ENCODE results near the gene SMC6.
A peak's percentile ranks its signal among the peaks of the same experiment; 100 is the strongest.

Gene SMC6

DNA sequence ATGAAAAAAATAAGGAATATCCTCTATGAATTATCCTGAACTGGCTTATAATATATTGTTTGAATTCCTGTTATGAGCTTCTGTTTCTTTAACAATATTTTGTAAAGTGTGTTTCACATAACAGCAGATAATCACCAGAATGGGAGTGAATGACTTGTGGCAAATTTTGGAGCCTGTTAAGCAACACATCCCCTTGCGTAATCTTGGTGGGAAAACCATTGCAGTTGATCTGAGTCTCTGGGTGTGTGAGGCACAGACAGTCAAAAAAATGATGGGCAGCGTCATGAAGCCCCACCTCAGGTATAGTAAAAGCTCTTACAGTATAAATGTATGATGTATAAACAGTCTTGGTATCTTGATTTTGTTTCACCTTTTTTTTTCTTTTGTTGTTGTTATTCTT is 6.2 kb upstream of the SMC6 start:
- peak; percentile 47 to 70 for DNase-seq

DNA sequence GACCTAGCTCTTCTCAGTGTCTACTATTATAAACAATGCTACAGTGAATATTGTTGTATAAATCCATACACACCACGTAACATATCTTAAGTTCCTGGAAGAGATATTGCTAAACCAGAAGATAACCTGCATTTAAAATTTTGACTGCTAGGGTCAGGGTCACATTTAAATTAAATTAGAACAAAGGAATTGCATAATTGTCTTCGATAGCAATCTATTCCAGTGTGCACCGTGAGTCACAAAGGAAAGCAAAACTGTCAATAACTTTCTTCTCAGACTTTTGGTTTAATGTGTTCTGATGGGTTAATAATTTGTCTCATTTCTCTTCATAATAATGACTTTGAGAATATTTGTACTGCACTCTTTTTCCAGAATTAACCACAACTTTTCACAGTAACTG is 4.5 kb upstream of the SMC6 start:
- DNase-seq: no peak

DNA sequence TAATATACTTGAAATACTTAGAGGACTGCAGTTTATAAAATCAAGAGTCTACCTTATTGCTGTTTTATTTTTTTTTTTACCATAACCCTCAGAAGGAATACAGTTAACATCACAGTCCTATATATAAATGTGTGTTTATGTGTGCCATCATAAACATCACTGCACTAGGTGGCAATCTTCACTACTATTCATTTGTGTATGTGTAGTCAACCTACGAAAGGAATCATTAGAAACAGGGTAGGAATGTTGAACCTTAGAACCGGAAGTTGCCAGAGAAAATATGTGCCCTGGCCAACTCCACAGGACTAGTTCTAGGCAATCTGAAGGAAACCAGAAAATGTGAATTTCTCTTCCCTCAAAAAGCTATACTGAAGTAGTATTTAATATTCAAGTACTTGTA is 3.7 kb upstream of the SMC6 start:
- DNase-seq: no peak

DNA sequence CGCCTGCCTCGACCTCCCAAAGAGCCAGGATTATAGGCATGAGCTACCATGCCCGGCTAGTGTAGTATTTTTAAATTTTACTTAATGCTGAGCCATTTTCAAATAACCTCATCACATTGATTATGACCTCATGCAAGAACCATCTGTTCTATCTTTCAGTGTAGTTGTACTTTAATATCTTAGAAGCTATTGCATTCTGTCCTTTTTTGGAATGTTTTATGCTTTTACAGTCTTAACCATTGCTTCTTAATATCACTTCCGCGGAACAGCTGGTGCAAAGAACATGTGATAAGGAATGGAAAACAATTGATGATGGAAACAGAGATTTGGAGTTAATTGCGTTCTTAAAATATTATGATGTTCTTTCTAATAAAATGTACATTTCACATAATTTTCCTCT is 3.1 kb upstream of the SMC6 start:
- DNase-seq: no peak

DNA sequence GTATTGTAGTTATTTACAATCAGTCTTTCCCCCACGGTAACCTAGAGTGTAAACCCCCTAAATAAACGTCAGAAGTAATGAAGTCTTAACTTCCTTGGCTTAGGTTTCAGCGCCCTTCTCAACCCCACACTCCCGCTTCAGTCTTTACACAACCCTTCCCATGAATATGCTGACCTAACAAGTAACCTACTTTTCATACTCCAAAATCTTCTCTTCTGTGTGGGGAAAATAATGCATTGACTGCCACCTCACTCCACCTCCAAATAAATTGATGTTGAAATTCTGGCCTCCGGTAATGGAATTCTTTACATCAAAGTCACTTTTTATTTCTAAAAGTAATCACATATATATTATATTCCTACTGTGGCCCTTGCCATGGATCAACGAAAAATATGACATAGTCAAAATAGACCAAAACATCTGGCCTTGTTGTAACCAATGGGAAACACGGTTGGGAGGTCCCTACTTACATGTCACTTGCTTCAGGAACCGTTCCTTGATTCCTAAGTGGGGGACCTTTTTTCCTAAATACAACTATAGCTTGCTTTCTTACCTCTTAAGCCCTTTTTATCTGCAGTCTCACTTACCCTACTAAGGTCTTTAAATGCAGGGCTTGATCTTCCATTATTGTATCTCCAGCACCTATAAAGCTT is 1.3 kb upstream of the SMC6 start:
- DNase-seq: peak in 1 of 2 donors; percentile 9

DNA sequence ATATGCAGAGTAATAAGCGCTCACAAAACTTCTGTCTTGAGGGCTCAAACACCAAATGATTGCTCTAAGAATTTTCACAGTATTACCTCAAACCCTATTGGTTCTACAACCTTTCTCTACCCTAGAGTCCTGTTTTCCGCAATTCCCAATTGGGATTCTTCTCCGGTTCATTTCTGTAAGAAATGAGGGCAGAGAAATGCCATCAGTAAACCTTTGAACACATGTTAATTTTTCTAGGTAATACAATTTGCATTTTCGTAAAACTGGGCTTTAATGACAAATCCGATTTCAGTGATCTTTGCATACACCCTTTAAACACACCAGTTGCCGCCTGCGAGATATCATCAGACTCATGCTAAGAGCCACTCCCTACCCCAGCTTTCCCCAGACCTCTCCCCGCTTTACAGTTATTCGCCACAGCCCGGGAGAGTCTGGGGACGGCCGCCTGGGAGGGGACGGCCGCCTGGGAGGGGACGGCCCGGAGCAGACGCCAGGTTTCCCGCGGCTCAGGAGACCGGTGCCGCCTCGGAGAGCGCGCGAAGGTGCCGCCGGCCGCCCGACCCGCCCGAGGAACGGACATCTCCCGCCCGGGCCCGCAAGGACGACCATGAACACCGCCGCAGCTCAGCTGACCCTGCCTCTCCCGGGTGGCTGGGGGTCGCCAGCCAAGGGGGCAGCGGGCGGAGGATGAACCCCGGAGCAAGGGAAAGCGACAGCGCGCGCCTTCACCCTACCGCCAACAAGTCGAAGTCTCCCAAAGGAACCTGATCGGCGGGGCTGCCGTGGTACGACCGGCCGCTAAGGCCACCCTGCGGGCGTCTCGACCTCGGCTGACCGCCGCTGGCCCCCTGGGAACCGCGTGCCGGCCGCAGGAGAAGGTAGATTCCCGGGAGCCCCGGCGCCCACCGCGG is 463 bp downstream of the SMC6 start:
- peak; percentile 29 to 47 for DNase-seq

DNA sequence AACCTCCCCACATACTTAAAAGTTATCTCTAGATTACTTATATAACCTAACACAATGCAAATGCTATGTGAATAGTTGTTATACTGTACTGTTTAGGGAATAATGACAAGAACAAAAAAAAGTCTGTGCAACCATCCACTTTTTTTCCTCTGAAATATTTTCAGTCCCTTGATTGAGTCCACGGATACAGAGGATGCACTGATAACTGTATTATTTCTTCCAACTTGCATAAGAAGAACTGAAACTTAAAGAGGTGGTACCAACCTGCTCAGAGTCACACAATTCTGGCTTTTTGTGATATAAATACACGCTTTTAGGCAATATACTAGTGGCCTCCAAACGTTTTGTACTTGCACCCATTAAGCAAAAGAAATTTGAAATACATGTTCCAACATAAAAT is 1.4 kb downstream of the SMC6 start:
- no peak for DNase-seq

DNA sequence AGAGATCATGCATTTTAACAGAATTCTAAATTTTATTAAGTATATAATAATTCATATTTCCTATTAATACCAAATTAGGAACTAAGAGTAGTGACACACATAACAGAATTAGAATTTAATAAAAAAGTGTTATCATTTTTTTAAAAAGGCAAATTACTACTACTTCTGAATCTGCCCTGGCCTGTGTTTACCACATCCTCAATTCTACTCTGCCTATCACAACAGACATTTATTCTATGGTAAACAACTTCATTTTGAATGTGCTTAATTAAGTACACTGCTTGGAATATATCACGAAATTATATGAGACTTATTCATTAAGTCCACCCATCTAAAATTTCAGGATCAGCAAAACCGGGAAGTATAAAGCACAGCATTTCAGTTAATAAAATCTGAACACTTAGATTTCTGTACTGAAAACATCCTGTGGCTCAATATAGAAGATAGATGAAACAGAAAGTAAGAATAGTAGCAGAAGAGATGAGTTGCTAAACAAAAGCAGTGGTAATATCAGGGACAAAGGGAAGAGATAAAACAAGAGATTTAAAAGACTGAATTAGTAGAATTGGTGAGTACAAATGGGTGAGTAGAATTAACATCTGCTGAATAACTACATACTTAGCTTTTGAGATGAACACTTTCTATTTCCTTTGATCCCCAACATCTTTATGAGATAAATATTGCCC is 3.7 kb downstream of the SMC6 start:
- DNase-seq: no peak

DNA sequence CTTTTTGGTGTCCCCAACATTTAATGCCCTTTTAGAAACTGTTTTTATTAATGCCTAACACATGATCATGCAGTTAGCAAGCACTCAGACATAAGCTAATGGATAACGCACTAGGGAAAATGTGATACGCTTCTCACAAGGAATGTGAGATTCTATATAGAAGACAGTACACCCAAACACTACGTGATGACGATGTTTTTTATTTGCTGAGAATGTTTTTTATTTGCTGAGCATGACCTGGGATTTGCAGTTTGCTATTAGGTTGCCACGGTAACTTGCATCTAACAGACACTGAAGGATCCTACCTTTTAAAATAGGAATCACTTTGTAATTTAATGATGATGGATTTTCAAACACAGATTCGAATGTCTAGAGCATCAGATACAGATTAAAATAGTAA is 4.9 kb downstream of the SMC6 start:
- DNase-seq: no peak

DNA sequence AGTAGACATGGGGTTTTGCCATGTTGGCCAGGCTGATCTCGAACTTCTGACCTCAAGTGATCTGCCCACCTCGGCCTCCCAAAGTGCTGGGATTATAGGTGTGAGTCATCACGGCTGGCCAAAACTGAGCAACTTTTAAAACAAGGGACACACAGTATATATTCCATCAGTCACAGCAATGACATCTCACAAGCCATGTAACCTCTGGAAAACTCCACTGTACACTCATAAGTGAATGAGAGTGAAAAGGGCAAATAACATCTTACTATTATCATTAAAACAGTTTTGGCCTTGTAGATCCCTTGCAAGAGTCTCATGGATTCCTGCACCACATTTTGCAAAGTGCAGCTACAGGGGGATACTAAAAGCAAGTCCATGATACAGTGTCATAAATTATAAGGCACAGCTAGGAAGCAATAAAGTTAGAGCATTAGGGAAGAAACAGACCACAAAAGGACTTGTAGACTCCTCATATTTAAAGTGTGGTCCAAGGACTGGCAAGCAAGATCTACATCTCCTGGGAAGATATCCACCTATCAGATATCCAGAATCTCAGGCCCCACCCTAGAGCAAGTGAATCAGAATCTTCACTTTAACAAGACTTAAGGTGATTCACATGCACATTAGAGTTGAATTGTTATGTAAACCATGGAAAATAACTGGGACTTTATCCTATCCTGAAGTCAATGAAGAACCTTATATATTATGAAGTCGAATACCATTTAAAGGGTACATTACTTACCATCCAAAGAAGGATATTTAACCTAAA is 5.7 kb downstream of the SMC6 start:
- DNase-seq: no peak

DNA sequence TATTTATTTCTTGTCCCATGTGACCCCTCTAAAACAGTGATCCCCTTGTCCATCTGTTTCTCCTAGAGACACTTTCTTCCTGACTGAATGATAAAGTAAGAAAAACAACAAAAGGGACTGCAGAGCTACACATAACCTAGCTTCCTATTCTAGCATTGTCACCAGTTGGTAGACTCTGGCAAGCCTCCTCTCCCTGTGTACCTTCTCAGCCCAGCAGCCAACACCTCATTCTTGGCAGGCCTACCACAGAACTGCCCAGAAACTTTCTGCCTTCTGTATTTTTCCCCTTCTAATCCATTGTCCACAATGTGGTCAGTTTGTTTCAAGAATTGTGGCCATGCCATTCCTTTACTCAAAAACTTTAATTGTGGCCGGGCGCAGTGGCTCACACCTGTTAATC is 13.4 kb downstream of the SMC6 start:
- DNase-seq: no peak

DNA sequence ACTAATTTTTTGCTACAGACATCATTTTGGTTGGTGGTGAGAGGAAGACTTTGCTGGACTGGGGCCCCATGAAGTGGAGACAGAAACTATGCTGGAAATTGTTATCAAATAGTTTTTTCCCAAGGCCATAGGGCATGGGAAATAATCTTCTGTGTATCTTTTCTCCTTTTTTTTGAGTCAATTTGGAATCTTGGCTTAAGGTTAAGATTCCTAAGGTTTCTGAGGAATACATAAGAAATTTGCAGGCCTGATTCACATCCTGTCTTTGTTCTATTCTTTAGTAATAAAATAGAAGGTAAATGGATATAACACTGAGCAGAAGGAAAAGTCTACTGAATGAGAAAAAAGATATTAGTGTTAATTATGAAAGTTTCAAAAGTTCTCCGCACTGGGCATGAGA is 16.6 kb downstream of the SMC6 start:
- DNase-seq: no peak

DNA sequence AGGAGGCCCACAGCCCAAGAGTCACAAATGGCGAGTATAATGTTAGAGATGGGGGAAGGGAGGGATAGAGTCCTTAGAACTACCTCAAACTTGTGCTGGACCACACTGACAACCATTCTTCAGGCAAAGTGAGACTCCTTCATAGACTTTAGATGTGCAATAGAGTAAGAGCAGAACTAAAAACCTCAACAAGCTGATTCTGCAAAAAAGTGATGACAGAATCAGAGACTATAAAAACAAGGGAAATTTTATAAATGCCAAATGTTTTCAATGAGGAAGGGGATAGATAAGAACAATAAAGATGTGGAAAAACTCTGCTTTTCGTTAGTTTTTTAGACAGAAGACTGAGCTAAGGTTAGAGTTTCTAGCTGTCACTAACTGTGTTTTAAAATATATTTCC is 17.7 kb downstream of the SMC6 start:
- DNase-seq: no peak

DNA sequence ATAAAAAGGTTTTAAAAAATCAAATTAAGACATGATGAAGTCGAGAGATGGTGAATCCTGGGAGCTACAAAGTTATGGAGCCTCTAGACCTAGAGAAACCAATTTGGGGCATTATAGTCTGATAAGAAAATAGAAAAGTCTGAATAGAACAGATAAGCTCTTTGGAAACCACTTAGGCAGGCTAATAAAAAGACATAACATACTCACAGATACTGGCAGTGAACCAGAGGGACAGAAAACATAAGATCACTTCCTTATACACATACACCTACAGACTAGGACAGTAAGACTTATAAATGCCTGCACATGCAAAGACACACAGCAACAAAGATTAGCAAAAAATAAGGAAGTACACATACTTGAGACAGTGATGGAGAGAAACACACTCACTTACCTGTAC is 20.0 kb downstream of the SMC6 start:
- no peak for DNase-seq

DNA sequence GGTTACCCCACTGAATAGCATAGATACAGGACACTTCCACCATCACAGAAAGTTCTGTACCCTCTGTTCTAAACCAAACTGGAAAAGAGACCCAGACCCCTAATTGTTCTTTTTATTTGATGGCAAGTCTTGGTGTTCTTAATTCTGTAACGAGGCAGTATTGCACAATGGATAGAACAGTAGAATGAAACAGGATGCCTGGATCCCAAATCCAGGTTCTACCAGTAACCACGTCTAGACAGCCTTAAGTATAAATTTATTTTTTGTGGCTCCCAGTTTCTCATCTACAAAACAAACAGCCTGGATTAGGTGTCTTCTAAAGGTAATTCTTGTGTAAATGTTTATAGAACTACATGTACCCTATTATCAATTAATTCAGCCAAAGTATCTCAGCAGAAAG is 23.7 kb downstream of the SMC6 start:
- no peak for DNase-seq

DNA sequence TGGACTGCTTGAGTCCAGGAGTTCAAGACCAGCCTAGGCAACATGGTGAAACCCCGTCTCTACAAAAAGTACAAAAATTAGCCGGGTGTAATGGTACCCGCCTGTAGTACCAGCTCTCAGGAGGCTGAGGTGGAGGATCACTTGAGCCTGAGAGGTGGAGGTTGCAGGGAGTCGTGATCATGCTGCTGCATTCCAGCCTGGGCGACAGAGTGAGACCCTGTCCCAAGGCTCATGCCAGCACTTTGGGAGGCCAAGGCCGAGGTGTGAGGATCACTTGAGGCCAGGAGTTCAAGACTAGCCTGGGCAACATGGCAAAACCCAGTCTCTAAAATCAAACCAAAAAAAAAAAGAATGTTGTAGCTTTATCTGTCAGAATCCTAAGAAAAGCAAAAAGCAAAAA is 25.4 kb downstream of the SMC6 start:
- DNase-seq: no peak

DNA sequence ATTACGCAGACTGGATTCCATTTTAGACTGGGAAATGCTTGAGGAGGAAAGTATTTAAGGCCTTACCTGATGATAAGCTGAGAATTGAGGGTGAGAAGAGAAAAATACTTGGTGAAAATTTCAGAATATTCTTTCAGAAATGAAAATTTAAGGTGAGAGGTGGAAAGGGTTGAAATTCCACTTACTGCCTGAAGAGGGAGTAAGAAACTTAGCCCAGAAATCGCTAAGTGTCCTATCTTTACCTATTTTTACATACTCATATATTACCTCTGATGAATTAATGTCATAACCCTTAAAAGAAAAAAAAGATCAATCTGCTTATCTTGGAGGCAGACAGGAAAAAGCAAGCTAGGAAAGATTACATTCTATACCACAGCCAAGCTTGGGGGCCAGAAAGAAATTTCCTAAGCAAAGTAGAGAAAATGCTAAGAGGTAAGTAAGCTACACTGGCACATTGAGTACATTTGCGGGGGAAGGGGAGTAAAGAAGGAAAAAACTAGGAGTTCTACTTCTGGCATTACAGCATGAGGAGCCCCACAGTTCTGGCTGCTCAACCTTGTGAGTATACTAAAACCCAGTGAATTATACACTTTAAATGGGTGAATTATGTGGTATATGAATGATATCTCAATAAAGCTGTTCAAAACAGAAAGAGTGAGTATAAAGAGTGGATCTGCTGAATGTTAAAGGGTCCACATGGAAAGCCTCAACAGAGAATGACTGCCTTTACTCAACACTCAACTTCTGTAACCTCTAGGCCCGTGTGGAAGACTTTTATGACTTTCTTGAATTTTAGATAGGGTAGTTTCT is 33.8 kb downstream of the SMC6 start:
- peak; percentile 4 to 49 for DNase-seq

DNA sequence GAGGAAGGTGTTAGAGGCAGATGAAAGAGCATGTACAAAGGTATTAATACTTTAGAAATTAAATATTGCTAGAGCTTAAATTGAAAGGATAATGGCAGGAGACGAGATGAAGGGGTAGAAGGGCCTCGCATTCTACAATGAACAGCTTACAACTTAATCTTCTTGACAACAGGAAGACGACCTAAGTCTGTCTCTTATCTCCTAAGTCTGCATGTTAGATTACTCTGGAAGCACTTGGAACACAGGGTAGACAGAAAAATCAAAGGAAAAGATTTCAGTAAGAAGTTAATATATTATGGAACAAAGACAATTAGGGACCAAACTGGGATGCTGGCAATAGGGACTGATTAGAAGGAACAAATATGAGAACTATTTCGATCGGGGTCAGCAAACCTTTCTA is 34.9 kb downstream of the SMC6 start:
- DNase-seq: no peak

DNA sequence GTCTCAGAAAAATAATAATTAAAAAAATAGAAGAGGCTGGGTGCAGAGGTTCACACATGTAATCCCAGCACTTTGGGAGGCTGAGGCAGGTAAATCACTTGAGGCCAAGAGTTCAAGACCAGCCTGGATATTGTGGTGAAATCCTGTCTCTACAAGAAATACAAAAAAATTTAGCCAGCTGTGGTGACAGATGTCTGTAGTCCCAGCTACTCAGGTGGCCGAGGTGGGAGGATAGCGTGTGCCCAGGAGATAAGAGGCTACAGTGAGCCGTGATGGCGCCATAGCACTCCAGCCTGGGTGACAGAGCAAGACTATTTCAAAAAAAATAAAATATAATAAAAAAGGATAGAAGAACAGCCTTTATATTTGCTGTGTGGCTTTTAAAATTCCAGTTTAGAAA is 35.9 kb downstream of the SMC6 start:
- DNase-seq: no peak

DNA sequence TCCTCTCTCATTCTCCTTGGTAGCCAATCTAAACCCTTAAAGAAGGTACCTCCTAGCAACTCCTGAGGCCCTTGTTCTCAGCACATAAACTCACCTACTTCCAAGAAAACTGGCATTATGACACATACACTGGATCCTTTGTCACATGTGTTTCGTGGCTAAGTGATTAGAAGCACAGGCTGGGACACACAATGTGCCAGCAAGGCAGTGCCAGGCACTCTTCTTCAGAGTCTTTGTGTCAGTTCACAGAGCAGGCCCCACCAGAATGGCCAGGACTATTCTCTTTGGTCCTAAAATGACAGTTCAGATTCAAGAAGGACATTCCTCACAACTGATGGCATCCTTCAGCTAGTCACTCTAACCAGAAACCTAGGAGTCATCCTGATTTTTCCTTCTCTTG is 40.3 kb downstream of the SMC6 start:
- DNase-seq: no peak

DNA sequence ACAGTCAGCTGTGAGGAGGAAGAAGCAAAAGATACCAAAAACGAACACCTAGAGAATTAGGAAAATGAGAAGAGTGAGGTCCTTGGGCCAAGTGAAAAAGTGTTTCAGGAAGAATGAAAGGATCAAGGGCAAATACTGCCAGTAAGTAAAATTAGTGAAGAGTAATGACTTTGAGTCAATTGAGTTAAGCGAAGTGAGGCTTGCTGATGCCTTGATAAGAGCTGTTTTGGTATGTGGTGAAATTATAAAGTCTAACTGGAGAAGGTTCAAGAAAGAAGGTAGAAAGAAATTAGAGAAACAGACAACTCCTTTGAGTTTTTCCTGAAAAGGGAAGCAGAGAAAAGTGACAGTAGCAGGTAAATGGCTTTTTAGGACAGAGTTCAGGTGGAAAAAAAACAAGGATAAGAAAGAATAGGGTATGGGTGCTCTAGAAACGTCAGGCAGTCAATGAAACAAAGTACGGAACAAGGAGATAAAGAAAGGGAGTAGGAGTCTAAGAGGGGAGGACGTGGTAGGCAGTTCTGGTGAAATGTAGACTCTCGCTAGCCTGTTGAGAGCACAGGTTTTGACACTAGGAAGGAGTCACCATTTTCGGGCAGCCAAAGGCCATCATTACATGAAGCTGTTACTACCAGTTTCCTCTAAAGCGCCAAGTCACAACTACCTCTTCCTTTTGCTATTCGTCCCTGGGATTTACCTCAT is 42.9 kb downstream of the SMC6 start:
- DNase-seq: no peak

DNA sequence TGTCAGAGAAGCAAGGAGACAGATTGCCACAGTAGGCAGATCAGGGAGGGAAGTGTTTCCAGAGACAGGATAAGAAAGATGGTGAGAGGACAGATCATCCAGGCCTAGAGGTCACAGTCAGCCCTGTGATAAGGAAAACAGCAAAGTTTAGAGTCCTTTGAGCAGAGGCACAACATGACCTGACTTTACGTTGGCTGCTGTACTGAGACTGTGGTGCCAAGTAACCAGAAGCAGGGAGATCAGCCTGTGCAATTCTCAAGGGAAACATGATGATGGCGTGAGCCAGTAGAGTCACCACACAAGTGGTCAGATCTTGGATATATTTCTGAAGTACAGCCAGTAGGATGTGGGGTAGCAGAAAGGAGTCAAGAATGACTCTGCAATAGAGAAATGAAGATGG is 43.7 kb downstream of the SMC6 start:
- no peak for DNase-seq
